Heart left ventricle (tissue), 16 donors: Measurements from ENCODE around the gene ZNF839. TPM values are rescaled to one million over a fixed set of nuclear protein-coding genes. Genes with fewer than 3 reads are reported as not detected.

Experiments
- ATAC-seq, 4 donors: fragments of 200-7000 bp; cut with Tn5 transposase; one replicate each; pipeline ENCODE4 v1.9.1; 2020 to 2022; ENCODE audit warnings: moderate library complexity in 4 of 4, mild to moderate bottlenecking in 3 of 4, moderate number of reproducible peaks in 1 of 4
- DNase-seq, 5 donors: peaks; one replicate each; pipeline ENCODE4 v3.0.0-alpha.2; 2020
- H3K27ac ChIP-seq, 12 donors: fragments of 200-600 bp; sonication (generic) in 4 of 12; one replicate each; pipeline versions ENCODE4 v1.5.0 to v1.8.0; 2016 to 2022; ENCODE audit warnings: mild to moderate bottlenecking in 2 of 12
- H3K27me3 ChIP-seq, 9 donors: fragments of 200-600 bp; sonication (generic) in 2 of 9; one replicate each; pipeline versions ENCODE4 v1.5.1 to v1.8.0; 2016 to 2022; ENCODE audit warnings: mild to moderate bottlenecking in 3 of 9
- H3K36me3 ChIP-seq, 9 donors: fragments of 200-600 bp; sonication (generic) in 2 of 9; one replicate each; pipeline versions ENCODE4 v1.5.0 to v1.8.0; 2018 to 2022; ENCODE audit warnings: mild to moderate bottlenecking in 2 of 9
- H3K4me1 ChIP-seq, 12 donors: fragments of 200-600 bp; sonication (generic) in 4 of 12; one replicate each; pipeline versions ENCODE4 v1.5.0 to v1.8.0; 2016 to 2022; ENCODE audit warnings: mild to moderate bottlenecking in 3 of 12
- H3K4me3 ChIP-seq, 12 donors: fragments of 200-600 bp; sonication (generic) in 4 of 12; one replicate each; pipeline versions ENCODE4 v1.5.0 to v1.8.0; 2017 to 2022; ENCODE audit warnings: mild to moderate bottlenecking in 9 of 12, moderate library complexity in 4 of 12
- H3K9me3 ChIP-seq, 12 donors: fragments of 200-600 bp; sonication (generic) in 4 of 12; one replicate each; pipeline versions ENCODE4 v1.5.0 to v1.8.0; 2016 to 2022; ENCODE audit warnings: mild to moderate bottlenecking in 1 of 12
- CTCF ChIP-seq, 12 donors: fragments of 200-600 bp; sonication (generic) in 4 of 12; IDR thresholded peaks; one replicate each; pipeline versions ENCODE4 v1.5.0 to v1.8.0; 2018 to 2022; ENCODE audit warnings: antibody characterized with exemption in 12 of 12, mild to moderate bottlenecking in 5 of 12
- POLR2A ChIP-seq, 2 donors: fragments of 450-650 bp; IDR thresholded peaks; one replicate each; pipeline ENCODE4 v1.6.1; 2017; ENCODE audit warnings: antibody characterized with exemption in 2 of 2, mild to moderate bottlenecking in 2 of 2, moderate library complexity in 2 of 2
- WGBS, 4 donors: extraction: QIAGEN DNeasy Blood & Tissue Kit in 2 of 4; methylation state at CpG; one replicate each; pipeline versions ENCODE4 v1.1.5 to v1.1.7; 2013 to 2018; 5-methylcytosine and 5-hydroxymethylcytosine counted together
- intact Hi-C, 10 donors: fragments of 100-400 bp; cut with DNase I; formaldehyde crosslinking; loops; one replicate each; pipeline versions ENCODE4 v1.11.1 to v1.14.2; 2022
- polyA plus RNA-seq, 2 donors: library from polyadenylated mRNA; stranded (reverse); fragments of 200-250 nt; gene quantifications; one replicate each; pipeline ENCODE4 v1.2.3, GENCODE V29; 2013
- total RNA-seq, 9 donors: library from RNA; depleted of rRNA in 2 of 9; stranded (reverse); fragments of >200 nt in 2 of 9; fragmentation: NEBNext Ultra II Directional in 3 of 9; extraction: Animal tissue kit (Norgen Biotek cat#: 25700) in 3 of 9; gene quantifications; one replicate each; pipeline versions ENCODE4 v1.1.0 to v1.2.4, GENCODE V29; 2016 to 2023
- donor health status: ischemic (EF 13 %, LVEDD 7.1; RV severe dilation, severe dysfunction).
- donor health status: healthy with polysubstance abuse.
- donor health status: DM: no; HTN: yes; CAD: no.
- donor health status: DM: no; HTN: no; CAD: no.
- donor health status: ischemic (EF 25% LVEDD 6.9; RV normal size, moderate dysfunction).
- donor health status: ischemic (EF 25% LVEDD 5.7; RV mildly dilated, moderate dysfunction).
- donor health status: healthy.
- donor health status: DM: yes; HTN: yes; CAD: no.
- donor health status: ischemic (EF 35%, LVEDD 5.7; RV mildly dilated, moderate dysfunction).
- donor health status: nonischemic (EF 11% LVEDD 7.7; RV severe dilation, severe dysfunction).
- donor health status: DM: yes; HTN: yes; CAD: no.
- donor health status: PGD.
- donor health status: ischemic (EF 29% LVEDD 5.4; RV normal size, mild dysfunction).
- donor health status: nonischemic (EF 23%, LVEDD 6.1; RV moderate dilation, normal function).

ZNF839 gene
- total and polyA plus RNA-seq, 11 donors = 4.3 to 12.3 (median 8.7) TPM

- no peak for ATAC-seq
- no peak for DNase-seq
- no peaks in the 10 kb centered on the region for H3K9me3 ChIP-seq
- intact Hi-C loops = no loop called here
- WGBS, 4 donors = 93 to 97% (median 96%) methylated on average over 8 of the region's 8 CpGs
- no peak overlapping the region for H3K4me3 ChIP-seq
- no peak overlapping the region for H3K27ac ChIP-seq
- no peak for TF ChIP-seq CTCF (IDR thresholded peaks at IDR 0.05)
- peaks cover 0 to 55% (median 34%) of the 10 kb centered on the region in 9 donors for H3K36me3 ChIP-seq
- H3K4me1 ChIP-seq = no peaks in the 10 kb centered on the region
- no peaks in the 10 kb centered on the region for H3K27me3 ChIP-seq
Observed at GRCh38 chr14:102330806-102331205, 11.3 kb downstream of the ZNF839 start.

- ATAC-seq (peak in 1 of 4 donors; percentile 53), DNase-seq (no peak)
- H3K36me3 ChIP-seq = peaks cover 0 to 66% (median 40%) of the 10 kb centered on the region in 9 donors
- H3K27ac ChIP-seq = no peak overlapping the region
- no peak overlapping the region for H3K4me3 ChIP-seq
- intact Hi-C loops = no loop called here
- no peaks in the 10 kb centered on the region for H3K4me1 ChIP-seq
- TF ChIP-seq POLR2A (IDR thresholded peaks at IDR 0.05) (no peak), CTCF (IDR thresholded peaks at IDR 0.05) (no peak)
- no peaks in the 10 kb centered on the region for H3K9me3 ChIP-seq
- H3K27me3 ChIP-seq = no peaks in the 10 kb centered on the region
- WGBS, 4 donors = 63 to 78% (median 75%) methylated on average over 7 of the region's 7 CpGs
Observed at GRCh38 chr14:102333390-102333789, 13.8 kb downstream of the ZNF839 start.

GRCh38 chr14:102333795-102334705, 14.5 kb downstream of the ZNF839 start:
- intact Hi-C loops = no loop called here
- Histone ChIP-seq H3K36me3 (peaks cover 0 to 72% (median 46%) of the 10 kb centered on the region in 9 donors), H3K27me3 (no peaks in the 10 kb centered on the region), H3K4me1 (no peaks in the 10 kb centered on the region), H3K9me3 (no peaks in the 10 kb centered on the region), H3K27ac (no peak overlapping the region), H3K4me3 (no peak overlapping the region)
- TF ChIP-seq POLR2A (IDR thresholded peaks at IDR 0.05) = no peak
- TF ChIP-seq CTCF (IDR thresholded peaks at IDR 0.05) = no peak
- WGBS, 4 donors = 90 to 95% (median 92%) methylated on average over 13 of the region's 13 CpGs
- peak in 1 of 4 donors; percentile 33 for ATAC-seq
- DNase-seq = no peak

- Histone ChIP-seq H3K27me3 (no peaks in the 10 kb centered on the region), H3K27ac (no peak overlapping the region), H3K36me3 (peaks cover 0 to 83% (median 52%) of the 10 kb centered on the region in 9 donors), H3K9me3 (no peaks in the 10 kb centered on the region), H3K4me1 (no peaks in the 10 kb centered on the region), H3K4me3 (no peak overlapping the region)
- ATAC-seq (no peak), DNase-seq (no peak)
- TF ChIP-seq CTCF (IDR thresholded peaks at IDR 0.05) (no peak), POLR2A (IDR thresholded peaks at IDR 0.05) (no peak)
- intact Hi-C loops = no loop called here
- 88 to 96% (median 95%) methylated on average over 7 of the region's 7 CpGs for WGBS, 4 donors
Observed at GRCh38 chr14:102335163-102335562, 15.6 kb downstream of the ZNF839 start.
